ENCODE results near the gene ZBTB2.
"Not testable (repeated sequence)": the region's sequence is repeated elsewhere in the genome, so short reads cannot be mapped to it uniquely, and the experiment has no call there.

Gene ZBTB2

GRCh38 chr6:151352410-151353396, 38.7 kb downstream of the ZBTB2 start:
- no peak for TF ChIP-seq CTCF (IDR thresholded peaks at IDR 0.05; ENCODE audit: low read depth, low read length)
- H3K27ac ChIP-seq, result no peak overlapping the region
- no peaks in the 10 kb centered on the region for H3K27me3 ChIP-seq (ENCODE audit: insufficient read depth, low read depth, severe bottlenecking)
- H3K9me3 ChIP-seq (ENCODE audit: severe bottlenecking), result no peaks in the 10 kb centered on the region
- H3K36me3 ChIP-seq, result no peaks in the 10 kb centered on the region
- no peak overlapping the region for H3K4me3 ChIP-seq (ENCODE audit: low read depth, low read length)
- no peak for DNase-seq

- H3K27me3 ChIP-seq (ENCODE audit: insufficient read depth, low read depth, severe bottlenecking), result no peaks in the 10 kb centered on the region
- no peaks in the 10 kb centered on the region for H3K36me3 ChIP-seq
- H3K27ac ChIP-seq, result no peak overlapping the region
- no peak overlapping the region for H3K4me3 ChIP-seq (ENCODE audit: low read depth, low read length)
- no peak for TF ChIP-seq CTCF (IDR thresholded peaks at IDR 0.05; ENCODE audit: low read depth, low read length)
- no peak for DNase-seq
- H3K9me3 ChIP-seq (ENCODE audit: severe bottlenecking), result no peaks in the 10 kb centered on the region
Observed at GRCh38 chr6:151351731-151352130, 39.6 kb downstream of the ZBTB2 start.

GRCh38 chr6:151351146-151351700, 40.1 kb downstream of the ZBTB2 start:
- Histone ChIP-seq H3K36me3 (no peaks in the 10 kb centered on the region), H3K27ac (no peak overlapping the region), H3K4me3 (ENCODE audit: low read depth, low read length) (no peak overlapping the region), H3K9me3 (ENCODE audit: severe bottlenecking) (no peaks in the 10 kb centered on the region), H3K27me3 (ENCODE audit: insufficient read depth, low read depth, severe bottlenecking) (no peaks in the 10 kb centered on the region)
- no peak for TF ChIP-seq CTCF (IDR thresholded peaks at IDR 0.05; ENCODE audit: low read depth, low read length)
- DNase-seq, result no peak

GRCh38 chr6:151350442-151351145, 40.8 kb downstream of the ZBTB2 start:
- no peaks in the 10 kb centered on the region for H3K27me3 ChIP-seq (ENCODE audit: insufficient read depth, low read depth, severe bottlenecking)
- no peaks in the 10 kb centered on the region for H3K36me3 ChIP-seq
- no peak overlapping the region for H3K27ac ChIP-seq
- no peaks in the 10 kb centered on the region for H3K9me3 ChIP-seq (ENCODE audit: severe bottlenecking)
- TF ChIP-seq CTCF (IDR thresholded peaks at IDR 0.05; ENCODE audit: low read depth, low read length), result no peak
- no peak for DNase-seq
- no peak overlapping the region for H3K4me3 ChIP-seq (ENCODE audit: low read depth, low read length)

GRCh38 chr6:151349651-151350270, 41.6 kb downstream of the ZBTB2 start:
- Histone ChIP-seq H3K9me3 (ENCODE audit: severe bottlenecking) (no peaks in the 10 kb centered on the region), H3K27me3 (ENCODE audit: insufficient read depth, low read depth, severe bottlenecking) (no peaks in the 10 kb centered on the region), H3K27ac (no peak overlapping the region), H3K4me3 (ENCODE audit: low read depth, low read length) (no peak overlapping the region), H3K36me3 (no peaks in the 10 kb centered on the region)
- DNase-seq, result no peak
- no peak for TF ChIP-seq CTCF (IDR thresholded peaks at IDR 0.05; ENCODE audit: low read depth, low read length)

GRCh38 chr6:151342750-151343149, 48.6 kb downstream of the ZBTB2 start:
- not testable (repeated sequence) for H3K36me3 ChIP-seq; H3K4me3 ChIP-seq (ENCODE audit: low read depth, low read length); H3K27me3 ChIP-seq (ENCODE audit: insufficient read depth, low read depth, severe bottlenecking); DNase-seq; H3K9me3 ChIP-seq (ENCODE audit: severe bottlenecking); H3K27ac ChIP-seq
